Loucy (cell line): ENCODE data around the gene KMT2E.

Source experiments
- EZH2phosphoT487 ChIP-seq: fragments of 200-600 bp; IDR thresholded peaks from 2 replicates; pipeline ENCODE4 v1.6.1; 2018; ENCODE audit warnings: antibody characterized with exemption, mild to moderate bottlenecking, moderate library complexity, borderline replicate concordance
- TF ChIP-seq, protein P1 (sequence below): fragments of 200-600 bp; sonication (generic); conservative IDR thresholded peaks from 2 replicates; pipeline ENCODE4 v1.5.1; 2014; ENCODE audit warnings: mild to moderate bottlenecking, antibody characterized with exemption, low read length

DNA sequence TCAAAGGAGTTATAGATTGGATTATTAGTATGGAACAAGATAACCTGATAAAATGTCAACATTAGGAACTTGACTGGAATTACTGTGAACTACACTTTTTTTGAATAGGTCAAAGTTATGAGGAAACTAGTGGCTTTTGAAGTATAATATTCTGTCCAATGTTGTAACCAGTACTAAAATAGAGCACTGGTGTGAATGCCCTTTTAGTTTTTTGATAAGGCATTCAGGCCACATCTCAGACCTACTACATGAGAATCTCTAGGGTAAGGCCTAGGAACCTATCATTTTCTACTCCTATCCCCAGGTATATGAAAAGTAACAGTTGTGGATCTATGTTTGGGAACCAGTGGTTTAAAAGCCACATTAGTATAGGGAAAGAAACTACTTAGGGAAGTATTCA, 16.4 kb downstream of the KMT2E start:
- TF ChIP-seq, protein P1, sequence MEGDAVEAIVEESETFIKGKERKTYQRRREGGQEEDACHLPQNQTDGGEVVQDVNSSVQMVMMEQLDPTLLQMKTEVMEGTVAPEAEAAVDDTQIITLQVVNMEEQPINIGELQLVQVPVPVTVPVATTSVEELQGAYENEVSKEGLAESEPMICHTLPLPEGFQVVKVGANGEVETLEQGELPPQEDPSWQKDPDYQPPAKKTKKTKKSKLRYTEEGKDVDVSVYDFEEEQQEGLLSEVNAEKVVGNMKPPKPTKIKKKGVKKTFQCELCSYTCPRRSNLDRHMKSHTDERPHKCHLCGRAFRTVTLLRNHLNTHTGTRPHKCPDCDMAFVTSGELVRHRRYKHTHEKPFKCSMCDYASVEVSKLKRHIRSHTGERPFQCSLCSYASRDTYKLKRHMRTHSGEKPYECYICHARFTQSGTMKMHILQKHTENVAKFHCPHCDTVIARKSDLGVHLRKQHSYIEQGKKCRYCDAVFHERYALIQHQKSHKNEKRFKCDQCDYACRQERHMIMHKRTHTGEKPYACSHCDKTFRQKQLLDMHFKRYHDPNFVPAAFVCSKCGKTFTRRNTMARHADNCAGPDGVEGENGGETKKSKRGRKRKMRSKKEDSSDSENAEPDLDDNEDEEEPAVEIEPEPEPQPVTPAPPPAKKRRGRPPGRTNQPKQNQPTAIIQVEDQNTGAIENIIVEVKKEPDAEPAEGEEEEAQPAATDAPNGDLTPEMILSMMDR, result no peak
- no peak for TF ChIP-seq EZH2phosphoT487
